ENCODE results near the gene NGB. TPM values are rescaled to one million over a fixed set of nuclear protein-coding genes. Genes with fewer than 3 reads are reported as not detected.

The NGB gene
- total RNA-seq, 1 donor from 2014 or later, result not detected

DNA sequence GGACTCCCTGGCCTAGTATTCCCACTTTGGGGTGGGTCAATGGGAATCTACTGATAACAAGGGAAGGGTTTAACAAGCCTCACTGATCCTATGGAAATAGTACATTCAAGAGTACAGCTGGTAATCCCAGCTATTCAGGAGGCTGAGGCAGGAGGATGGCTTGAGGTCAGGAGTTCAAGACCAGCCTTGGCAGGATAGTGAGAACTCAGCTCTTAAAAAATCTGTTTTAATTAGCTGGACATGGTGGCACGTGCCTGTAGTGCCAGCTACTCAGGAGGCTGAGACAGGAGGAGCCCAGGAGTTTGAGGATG, 45.1 kb upstream of the NGB start:
- TF ChIP-seq CTCF (IDR thresholded peaks at IDR 0.05), result no peak
- Histone ChIP-seq H3K4me3 (no peak overlapping the region), H3K36me3 (no peaks in the 10 kb centered on the region), H3K27ac (no peak overlapping the region), H3K9me3 (no peaks in the 10 kb centered on the region), H3K4me1 (peaks cover 20% of the 10 kb centered on the region), H3K27me3 (ENCODE audit: low read depth) (no peaks in the 10 kb centered on the region)
- DNase-seq (no peak), ATAC-seq (no peak)
- intact Hi-C loops (cut with DNase I), result no loop called here

DNA sequence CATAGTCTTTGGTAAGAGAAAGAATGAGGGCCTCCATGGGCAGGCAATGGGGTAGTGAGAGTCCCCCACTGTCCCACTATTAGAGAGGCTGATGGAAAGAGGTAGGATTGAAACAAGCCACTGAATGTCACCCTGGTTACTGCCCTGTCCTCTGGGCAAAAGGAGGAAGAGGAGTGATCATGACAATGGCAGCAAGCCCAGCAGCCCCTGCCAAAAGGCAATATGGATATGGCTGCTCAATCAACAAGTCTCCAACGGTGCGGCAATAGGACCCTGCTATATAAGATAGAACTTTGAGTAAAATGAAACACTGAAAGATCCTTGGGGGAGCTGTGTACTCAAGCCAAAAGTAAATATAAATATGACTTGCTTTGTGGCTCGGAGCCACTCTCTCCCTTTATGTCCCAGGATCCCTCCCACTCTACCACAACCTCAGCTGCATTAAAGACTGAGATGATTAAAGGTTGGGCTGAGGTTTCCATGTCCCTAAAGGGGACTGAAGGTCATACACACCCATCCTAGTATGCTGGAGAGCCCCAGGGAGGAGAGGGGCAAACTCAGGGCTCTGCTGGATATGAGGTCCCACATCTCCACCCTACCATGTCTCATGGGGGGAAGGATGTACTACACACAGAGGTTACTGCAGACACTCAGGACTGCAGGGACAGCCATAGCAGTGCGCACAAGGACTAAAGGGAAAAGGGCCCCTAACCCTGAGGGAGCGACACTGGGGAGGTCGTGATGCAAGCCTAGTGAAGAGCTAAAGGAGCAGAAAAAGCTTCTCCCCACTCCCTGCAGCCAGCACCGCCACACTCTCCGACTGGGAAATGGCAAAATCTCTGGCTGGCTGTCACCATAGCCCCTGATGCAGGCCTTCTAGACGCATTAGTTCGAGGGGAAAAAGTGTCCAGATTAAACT, 43.8 kb upstream of the NGB start:
- Histone ChIP-seq H3K27ac (peak overlapping the region; percentile 6), H3K9me3 (no peaks in the 10 kb centered on the region), H3K27me3 (ENCODE audit: low read depth) (no peaks in the 10 kb centered on the region), H3K36me3 (no peaks in the 10 kb centered on the region), H3K4me3 (no peak overlapping the region), H3K4me1 (peaks cover 17% of the 10 kb centered on the region)
- no peak for TF ChIP-seq CTCF (IDR thresholded peaks at IDR 0.05)
- DNase-seq, result no peak
- intact Hi-C loops (cut with DNase I), result no loop called here
- ATAC-seq, result peak in 1 of 2 donors; percentile 7

- intact Hi-C loops (cut with DNase I), result no loop called here
- Histone ChIP-seq H3K27me3 (ENCODE audit: low read depth) (no peaks in the 10 kb centered on the region), H3K9me3 (no peaks in the 10 kb centered on the region), H3K4me3 (no peak overlapping the region), H3K4me1 (peaks cover 10% of the 10 kb centered on the region), H3K27ac (no peak overlapping the region), H3K36me3 (no peaks in the 10 kb centered on the region)
- no peak for TF ChIP-seq CTCF (IDR thresholded peaks at IDR 0.05)
- no peak for DNase-seq
- ATAC-seq, result no peak
These were observed 43.0 kb upstream of the NGB start for GRCh38 chr14:77314043-77314442.

DNA sequence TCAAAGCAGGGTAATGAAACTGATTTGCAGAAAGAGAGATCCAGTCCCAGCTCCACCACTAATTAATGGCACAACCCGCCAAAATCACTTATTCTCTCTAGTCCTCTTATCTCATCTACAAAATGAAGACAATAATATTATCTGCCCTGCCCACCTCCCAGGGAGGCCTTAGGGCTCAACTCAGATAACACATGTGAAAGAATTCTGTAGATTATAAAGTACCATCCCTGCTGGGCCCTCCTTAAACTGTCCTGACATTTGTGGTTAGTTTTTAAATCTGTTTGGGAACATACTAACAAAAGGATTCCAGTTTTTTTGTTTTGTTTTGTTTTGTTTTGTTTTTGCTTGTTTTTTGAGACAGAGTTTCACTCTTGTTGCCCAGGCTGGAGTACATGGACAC, 42.4 kb upstream of the NGB start:
- no peak for TF ChIP-seq CTCF (IDR thresholded peaks at IDR 0.05)
- ATAC-seq (no peak), DNase-seq (no peak)
- H3K4me1 ChIP-seq, result peaks cover 10% of the 10 kb centered on the region
- no peaks in the 10 kb centered on the region for H3K27me3 ChIP-seq (ENCODE audit: low read depth)
- intact Hi-C loops (cut with DNase I), result no loop called here
- no peak overlapping the region for H3K4me3 ChIP-seq
- H3K36me3 ChIP-seq, result no peaks in the 10 kb centered on the region
- no peak overlapping the region for H3K27ac ChIP-seq
- no peaks in the 10 kb centered on the region for H3K9me3 ChIP-seq

DNA sequence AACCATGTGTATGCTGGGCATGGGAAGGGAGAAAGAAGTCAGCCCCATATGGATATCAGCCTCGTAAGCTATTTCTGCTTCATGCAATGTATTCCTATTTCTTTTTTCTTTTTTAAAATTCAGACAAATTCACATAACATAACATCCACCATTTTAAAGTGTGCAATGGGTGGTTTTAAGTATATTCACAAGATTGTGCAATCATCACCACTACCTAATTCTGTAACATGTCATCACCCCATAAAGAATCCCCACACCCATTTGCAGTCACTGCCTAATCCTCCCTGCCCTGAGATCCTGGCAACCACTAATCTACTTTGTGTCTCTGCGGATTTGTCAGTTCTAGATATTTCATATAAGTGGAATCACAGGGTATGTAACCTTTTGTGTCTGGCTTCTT, 40.2 kb upstream of the NGB start:
- no peaks in the 10 kb centered on the region for H3K9me3 ChIP-seq
- no peak for TF ChIP-seq CTCF (IDR thresholded peaks at IDR 0.05)
- H3K36me3 ChIP-seq, result no peaks in the 10 kb centered on the region
- ATAC-seq (no peak), DNase-seq (no peak)
- no peak overlapping the region for H3K4me3 ChIP-seq
- intact Hi-C loops (cut with DNase I), result no loop called here
- no peaks in the 10 kb centered on the region for H3K27me3 ChIP-seq (ENCODE audit: low read depth)
- peaks cover 11% of the 10 kb centered on the region for H3K4me1 ChIP-seq
- H3K27ac ChIP-seq, result no peak overlapping the region

All from lower lobe of right lung (tissue), 2 donors.